Activated T-helper 2 cell treated with anti-CD3 and anti-CD28 coated beads, Interferon-gamma antibody, Interleukin-2, Interleukin-4, amounts not matched to agents 10 μg/mL and 5 μg/mL and 100 μg/mL, durations not matched to agents 14 hours and 24 hours and 36 hours (primary cell): ENCODE data around the gene HNRNPR. TPM values are rescaled to one million over a fixed set of nuclear protein-coding genes. Genes with fewer than 3 reads are reported as not detected.

Experiments used
- total RNA-seq: library from RNA; stranded (reverse); gene quantifications from 2 replicates; pipeline ENCODE4 v1.2.3, GENCODE V29; 2022

Gene HNRNPR
- total RNA-seq, 1 donor from 2014 or later: 237 TPM

Other genes with a start within 250 kb of the HNRNPR start
- 19.7 and 21.6 TPM in 2 replicates for gene LUZP1, start 175.4 kb downstream of the HNRNPR start, total RNA-seq
- not detected in 2 replicates for gene HTR1D, start 126.8 kb downstream of the HNRNPR start, total RNA-seq
- 4.9 and 6.1 TPM in 2 replicates for gene ZNF436, start 25.6 kb upstream of the HNRNPR start, total RNA-seq
- gene TCEA3, start 80.5 kb upstream of the HNRNPR start, total RNA-seq: 3.3 and 5.6 TPM in 2 replicates
- gene ASAP3, start 139.9 kb upstream of the HNRNPR start, total RNA-seq: 0.48 TPM in 1 of 2 replicates, not detected in the other
- 17.2 and 18.6 TPM in 2 replicates for gene E2F2, start 186.9 kb upstream of the HNRNPR start, total RNA-seq
- gene ID3, start 215.2 kb upstream of the HNRNPR start, total RNA-seq: 24.7 and 26.9 TPM in 2 replicates